B cell (primary cell): ENCODE results near the gene ARRDC5. TPM values are rescaled to one million over a fixed set of nuclear protein-coding genes. Genes with fewer than 3 reads are reported as not detected.

Source experiments
- ATAC-seq: fragments of 200-7000 bp; cut with Tn5 transposase; one replicate; pipeline ENCODE4 v1.10.0; 2021; ENCODE audit warnings: low read depth, mild to moderate bottlenecking, moderate number of reproducible peaks, moderate library complexity
- CTCF ChIA-PET: fragments of 350-600 bp; sonication (Branson Sonifier 250); formaldehyde crosslinking; loops from one replicate; lab custom pipeline; 2021; ENCODE audit warnings: antibody characterized with exemption, inconsistent platforms; lab: Charles Lee
- POLR2A ChIA-PET: fragments of 350-600 bp; sonication (Branson Sonifier 250); formaldehyde crosslinking; loops from one replicate; lab custom pipeline; 2021; ENCODE audit warnings: antibody characterized with exemption; lab: Charles Lee
- DNase-seq: peaks from one replicate; pipeline ENCODE4 v3.0.0; 2013
- H2AFZ ChIP-seq: 2 replicates; pipeline ENCODE4 v1.6.1; 2012; ENCODE audit warnings: mild to moderate bottlenecking, low read depth, low read length; ENCODE audit not compliant: insufficient read depth, poor library complexity, severe bottlenecking
- H3K27ac ChIP-seq, 2 donors: 1 replicate in 1 of 2; 2 replicates in 1 of 2; pipeline ENCODE4 v1.5.1; 2012 to 2013; ENCODE audit warnings: low read length in 2 of 2, mild to moderate bottlenecking in 2 of 2, moderate library complexity in 1 of 2
- H3K27me3 ChIP-seq, 4 experiments: fragments of 200-600 bp in 1 of 4; sonication (generic) in 1 of 4; replicated peaks in 1 of 4; 1 replicate in 2 of 4; 2 replicates in 2 of 4; pipeline versions ENCODE4 v1.6.1 to v1.7.0; 2013 to 2016; ENCODE audit warnings: low read length in 3 of 4, mild to moderate bottlenecking in 2 of 4, mixed read lengths in 1 of 4, moderate library complexity in 1 of 4; ENCODE audit not compliant: insufficient read depth in 4 of 4, control insufficient read depth in 3 of 4; ENCODE audit errors: control extremely low read depth in 1 of 4
- H3K36me3 ChIP-seq, 2 experiments: replicated peaks in 1 of 2; 1 replicate in 1 of 2; 2 replicates in 1 of 2; pipeline versions ENCODE4 v1.6.1 to v1.7.1; 2013; ENCODE audit warnings: low read length in 1 of 2; ENCODE audit not compliant: insufficient read depth in 2 of 2, control insufficient read depth in 1 of 2; ENCODE audit errors: control extremely low read depth in 1 of 2, extremely low read depth in 1 of 2
- H3K4me1 ChIP-seq, 2 donors: fragments of 200-600 bp in 1 of 2; sonication (generic) in 1 of 2; 1 replicate in 1 of 2; 2 replicates in 1 of 2; pipeline versions ENCODE4 v1.5.1 to v1.6.1; 2013 to 2017; ENCODE audit warnings: low read length in 2 of 2; ENCODE audit not compliant: control insufficient read depth in 2 of 2, insufficient read depth in 2 of 2
- H3K4me2 ChIP-seq: replicated peaks from 2 replicates; pipeline ENCODE3; 2012; ENCODE audit warnings: mild to moderate bottlenecking, low read depth, low read length; ENCODE audit not compliant: poor library complexity, severe bottlenecking
- H3K4me3 ChIP-seq, 5 experiments: fragments of 200-600 bp in 1 of 5; sonication (generic) in 1 of 5; 1 replicate in 3 of 5; 2 replicates in 2 of 5; pipeline versions ENCODE4 v1.5.1 to v1.7.0; 2011 to 2016; ENCODE audit warnings: low read length in 4 of 5, mild to moderate bottlenecking in 4 of 5, low read depth in 2 of 5, control low read depth in 1 of 5, moderate library complexity in 1 of 5; ENCODE audit not compliant: insufficient read depth in 1 of 5; ENCODE audit errors: control extremely low read depth in 1 of 5, extremely low read depth in 1 of 5
- H3K79me2 ChIP-seq: fragments of 200-600 bp; sonication (generic); one replicate; pipeline ENCODE4 v1.6.0; 2016; ENCODE audit warnings: low read length; ENCODE audit not compliant: control insufficient read depth, insufficient read depth
- H3K9ac ChIP-seq: fragments of 200-600 bp; sonication (generic); 2 replicates; pipeline ENCODE4 v1.6.1; 2017; ENCODE audit warnings: mild to moderate bottlenecking, low read length, moderate library complexity
- H3K9me3 ChIP-seq, 3 donors: one replicate each; pipeline versions ENCODE4 v1.6.1 to v1.7.1; 2013; ENCODE audit warnings: low read length in 2 of 3; ENCODE audit not compliant: control insufficient read depth in 2 of 3, insufficient read depth in 1 of 3; ENCODE audit errors: control extremely low read depth in 1 of 3
- H4K20me1 ChIP-seq: 2 replicates; pipeline ENCODE4 v1.6.0; 2012; ENCODE audit warnings: mild to moderate bottlenecking, low read length; ENCODE audit not compliant: insufficient read depth, control insufficient read depth, poor library complexity, severe bottlenecking
- H3K27ac Mint-ChIP-seq: one replicate; pipeline ENCODE4 v1.8.0; 2021; ENCODE audit warnings: mixed read lengths
- H3K27me3 Mint-ChIP-seq: one replicate; pipeline ENCODE4 v1.8.0; 2021; ENCODE audit warnings: mixed read lengths
- H3K4me1 Mint-ChIP-seq: one replicate; pipeline ENCODE4 v1.8.0; 2021; ENCODE audit warnings: mixed read lengths
- H3K4me3 Mint-ChIP-seq: one replicate; pipeline ENCODE4 v1.8.0; 2021; ENCODE audit warnings: mixed read lengths
- H3K9me3 Mint-ChIP-seq: one replicate; pipeline ENCODE4 v1.8.0; 2022; ENCODE audit warnings: mixed read lengths; ENCODE audit not compliant: insufficient read depth
- CTCF ChIP-seq: fragments of 200-600 bp; IDR thresholded peaks from one replicate; pipeline ENCODE4 v1.8.0; 2022; ENCODE audit warnings: antibody characterized with exemption, mild to moderate bottlenecking
- EZH2 ChIP-seq: IDR thresholded peaks from 2 replicates; pipeline ENCODE4 v1.6.1; 2012; ENCODE audit warnings: borderline replicate concordance, low read depth, mild to moderate bottlenecking, moderate library complexity, low read length; ENCODE audit not compliant: insufficient read depth, poor library complexity, severe bottlenecking
- WGBS: methylation state at CpG from one replicate; pipeline ENCODE4 v1.1.5; 2013; ENCODE audit warnings: missing lambda C conversion rate; ENCODE audit not compliant: insufficient coverage; 5-methylcytosine and 5-hydroxymethylcytosine counted together
- intact Hi-C: fragments of 100-400 bp; cut with micrococcal nuclease; formaldehyde crosslinking; loops from one replicate; pipeline ENCODE4 v1.10.0; 2022
- polyA plus RNA-seq: library from polyadenylated mRNA; depleted of rRNA; stranded (reverse); fragments of >200 nt; gene quantifications from 2 replicates; pipeline ENCODE4 v1.2.3, GENCODE V29; 2012
- total RNA-seq, 2 donors: library from RNA; stranded (reverse); fragments of 120-200 nt in 1 of 2; gene quantifications; 1 replicate in 1 of 2; 2 replicates in 1 of 2; pipeline versions ENCODE4 v1.2.3 to v1.2.4, GENCODE V29; 2013 to 2022

Gene ARRDC5
- total and polyA plus RNA-seq, 2 donors (not counting 1 experiment from before 2014, with no cell fraction given) = 10.2 to 13.2 TPM

GRCh38 chr19:4879041-4879440 is 23.7 kb downstream of the ARRDC5 start:
- POLR2A ChIA-PET = no interaction called here

More at GRCh38 chr19:4879041-4879440, 23.7 kb downstream of the ARRDC5 start:
- CTCF ChIA-PET = interaction anchor here (0.6 to 1.2 kb wide), 2 partner anchors 33 to 122 kb away, joined by 3 to 4 read pairs; no protein-coding TSS in a partner anchor
- DNase-seq (no peak), ATAC-seq (no peak)
- no peak overlapping the region for H2AFZ ChIP-seq
- no peak overlapping the region for H3K4me3 ChIP-seq
- Mint-ChIP-seq H3K9me3 (no peaks in the 10 kb centered on the region), H3K4me3 (no peak overlapping the region), H3K4me1 (peaks cover 12% of the 10 kb centered on the region), H3K27ac (no peak overlapping the region), H3K27me3 (no peaks in the 10 kb centered on the region)
- H3K9me3 ChIP-seq = no peaks in the 10 kb centered on the region
- H3K9ac ChIP-seq = no peak overlapping the region
- TF ChIP-seq EZH2 (no peak), CTCF (no peak)
- H3K4me2 ChIP-seq = peak overlapping the region; percentile 58
- no peak overlapping the region for H3K27ac ChIP-seq
- H3K4me1 ChIP-seq = peaks cover 13 to 18% of the 10 kb centered on the region in 2 donors
- 93% methylated on average over 6 of the region's 11 CpGs for WGBS
- H4K20me1 ChIP-seq = peaks cover 7% of the 10 kb centered on the region
- peaks cover 16% of the 10 kb centered on the region for H3K79me2 ChIP-seq
- intact Hi-C loops = no loop called here
- H3K36me3 ChIP-seq = no peaks in the 10 kb centered on the region
- peaks cover 0 to 14% (median 1%) of the 10 kb centered on the region in 4 experiments for H3K27me3 ChIP-seq
